SH-SY5Y (cell line): Measurements from ENCODE around the gene PKDREJ.

Experiments
- GATA2 ChIP-seq: IDR thresholded peaks from 2 replicates; pipeline ENCODE4 v1.6.1; 2011; ENCODE audit warnings: mild to moderate bottlenecking, low read depth, low read length
- GATA3 ChIP-seq: IDR thresholded peaks from 2 replicates; pipeline ENCODE4 v1.6.1; 2011; ENCODE audit warnings: low read depth, mild to moderate bottlenecking, low read length, moderate library complexity

Gene PKDREJ

GRCh38 chr22:46293577-46294260 lies 30.6 kb upstream of the PKDREJ start:
- no peak for TF ChIP-seq GATA3
- TF ChIP-seq GATA2 = no peak

- TF ChIP-seq GATA2 = no peak
- no peak for TF ChIP-seq GATA3
These were observed 29.6 kb upstream of the PKDREJ start for GRCh38 chr22:46292732-46293131.

GRCh38 chr22:46292173-46292572 lies 29.0 kb upstream of the PKDREJ start:
- TF ChIP-seq GATA2 = no peak

GRCh38 chr22:46290843-46291785 lies 28.0 kb upstream of the PKDREJ start:
- no peak for TF ChIP-seq GATA2
- TF ChIP-seq GATA3 = no peak

GRCh38 chr22:46290121-46290842 lies 27.1 kb upstream of the PKDREJ start:
- no peak for TF ChIP-seq GATA3
- no peak for TF ChIP-seq GATA2

- TF ChIP-seq GATA2 (no peak), GATA3 (no peak)
These were observed 26.2 kb upstream of the PKDREJ start for GRCh38 chr22:46289244-46289891.

GRCh38 chr22:46288846-46289243 lies 25.7 kb upstream of the PKDREJ start:
- TF ChIP-seq GATA3 = no peak
- no peak for TF ChIP-seq GATA2

GRCh38 chr22:46287873-46288751 lies 25.0 kb upstream of the PKDREJ start:
- TF ChIP-seq GATA3 (no peak), GATA2 (no peak)

GRCh38 chr22:46286941-46287872 lies 24.1 kb upstream of the PKDREJ start:
- no peak for TF ChIP-seq GATA2
- no peak for TF ChIP-seq GATA3

- TF ChIP-seq GATA2 (no peak), GATA3 (no peak)
These were observed 22.9 kb upstream of the PKDREJ start for GRCh38 chr22:46286006-46286405.

- TF ChIP-seq GATA2 (no peak), GATA3 (no peak)
These were observed 18.9 kb upstream of the PKDREJ start for GRCh38 chr22:46281866-46282678.
